ENCODE measurements around the gene FBXO15. TPM values are rescaled to one million over a fixed set of nuclear protein-coding genes. Genes with fewer than 3 reads are reported as not detected.
A peak's percentile ranks its signal among the peaks of the same experiment; 100 is the strongest.

Gene FBXO15
- total RNA-seq, 3 donors from 2014 or later, result 0.71 to 1.2 (median 1.2) TPM

GRCh38 chr18:74172697-74173433 is 25.2 kb upstream of the FBXO15 start:
- no peaks in the 10 kb centered on the region for H3K36me3 Mint-ChIP-seq (ENCODE audit: insufficient read depth)
- no peak overlapping the region for H3K4me3 Mint-ChIP-seq
- H3K27me3 Mint-ChIP-seq (ENCODE audit: low read depth), result peaks cover 24% of the 10 kb centered on the region
- H3K4me1 Mint-ChIP-seq (ENCODE audit: low read depth), result peaks cover 2% of the 10 kb centered on the region
- ATAC-seq (no peak), DNase-seq (no peak)
- H3K9me3 Mint-ChIP-seq, result no peaks in the 10 kb centered on the region

- no peaks in the 10 kb centered on the region for H3K36me3 Mint-ChIP-seq (ENCODE audit: insufficient read depth)
- peaks cover 22% of the 10 kb centered on the region for H3K27me3 Mint-ChIP-seq (ENCODE audit: low read depth)
- no peaks in the 10 kb centered on the region for H3K9me3 Mint-ChIP-seq
- peaks cover 2% of the 10 kb centered on the region for H3K4me1 Mint-ChIP-seq (ENCODE audit: low read depth)
- ATAC-seq (no peak), DNase-seq (no peak)
- peak overlapping the region; percentile 5 for H3K4me3 Mint-ChIP-seq
These were observed 24.4 kb upstream of the FBXO15 start for GRCh38 chr18:74171910-74172606.

DNA sequence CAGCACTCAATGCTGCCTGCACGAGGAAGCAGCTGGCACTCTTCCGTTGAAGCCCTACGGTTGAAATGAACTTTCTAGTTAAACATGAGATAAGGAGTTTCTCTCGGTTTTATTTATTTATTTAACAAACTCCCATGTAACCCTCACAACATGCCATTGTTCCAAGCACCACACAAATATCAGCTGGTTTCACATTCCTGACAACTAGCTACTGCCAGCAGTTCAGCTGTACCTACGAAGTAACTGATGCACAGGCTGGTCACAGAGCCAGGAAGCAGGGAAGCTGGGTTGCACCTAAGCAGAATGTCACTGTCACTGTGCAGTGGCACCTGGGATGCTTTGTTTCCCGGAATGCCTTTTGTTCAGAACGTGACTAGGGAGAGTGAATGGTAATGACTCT is 18.8 kb upstream of the FBXO15 start:
- H3K9me3 Mint-ChIP-seq, result no peaks in the 10 kb centered on the region
- ATAC-seq, result no peak
- peaks cover 1% of the 10 kb centered on the region for H3K4me1 Mint-ChIP-seq (ENCODE audit: low read depth)
- peaks cover 6% of the 10 kb centered on the region for H3K36me3 Mint-ChIP-seq (ENCODE audit: insufficient read depth)
- H3K27me3 Mint-ChIP-seq (ENCODE audit: low read depth), result peaks cover 4% of the 10 kb centered on the region
- no peak for DNase-seq
- H3K4me3 Mint-ChIP-seq, result no peak overlapping the region

DNA sequence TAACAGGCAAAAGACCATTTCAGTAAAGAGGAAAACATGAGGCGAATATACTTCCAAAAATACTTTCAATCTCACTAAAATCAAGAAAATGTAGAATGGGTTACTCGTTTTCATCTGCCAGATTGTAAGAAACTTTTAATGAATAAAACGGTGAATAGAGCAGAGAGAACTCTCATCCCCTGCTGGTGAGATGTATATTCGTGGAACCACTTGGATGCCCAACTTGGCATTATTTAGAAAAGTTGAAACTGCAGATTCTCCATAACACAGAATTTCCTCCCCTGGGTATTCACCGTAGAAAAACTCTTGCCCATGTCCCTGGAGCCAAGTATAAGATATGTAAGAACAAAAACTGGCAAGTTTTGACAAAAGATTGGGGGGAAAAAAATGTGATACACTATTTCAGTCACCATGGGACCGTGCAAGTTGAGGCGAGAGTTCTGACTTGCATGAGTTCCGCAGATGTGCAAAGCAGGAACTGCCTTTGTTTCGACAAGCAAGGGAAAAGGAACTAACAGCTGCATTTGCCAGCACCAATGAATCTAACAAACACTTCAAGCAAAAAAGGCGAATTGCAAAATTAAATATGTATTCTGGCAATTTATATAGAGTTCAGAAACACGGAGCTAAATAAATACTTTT is 15.5 kb upstream of the FBXO15 start:
- ATAC-seq, result no peak
- peaks cover 1% of the 10 kb centered on the region for H3K4me1 Mint-ChIP-seq (ENCODE audit: low read depth)
- no peaks in the 10 kb centered on the region for H3K9me3 Mint-ChIP-seq
- no peak for DNase-seq
- no peak overlapping the region for H3K4me3 Mint-ChIP-seq
- no peaks in the 10 kb centered on the region for H3K27me3 Mint-ChIP-seq (ENCODE audit: low read depth)
- peaks cover 29% of the 10 kb centered on the region for H3K36me3 Mint-ChIP-seq (ENCODE audit: insufficient read depth)

GRCh38 chr18:74155276-74155675 is 7.6 kb upstream of the FBXO15 start:
- Mint-ChIP-seq H3K27me3 (ENCODE audit: low read depth) (no peaks in the 10 kb centered on the region), H3K36me3 (ENCODE audit: insufficient read depth) (peaks cover 32% of the 10 kb centered on the region), H3K4me3 (no peak overlapping the region), H3K9me3 (no peaks in the 10 kb centered on the region), H3K4me1 (ENCODE audit: low read depth) (peaks cover 22% of the 10 kb centered on the region)
- no peak for DNase-seq
- no peak for ATAC-seq

- Mint-ChIP-seq H3K9me3 (no peaks in the 10 kb centered on the region), H3K36me3 (ENCODE audit: insufficient read depth) (peaks cover 30% of the 10 kb centered on the region), H3K27me3 (ENCODE audit: low read depth) (no peaks in the 10 kb centered on the region), H3K4me1 (ENCODE audit: low read depth) (peaks cover 25% of the 10 kb centered on the region), H3K4me3 (no peak overlapping the region)
- ATAC-seq (no peak), DNase-seq (no peak)
These were observed 7.1 kb upstream of the FBXO15 start for GRCh38 chr18:74154716-74155115.

DNA sequence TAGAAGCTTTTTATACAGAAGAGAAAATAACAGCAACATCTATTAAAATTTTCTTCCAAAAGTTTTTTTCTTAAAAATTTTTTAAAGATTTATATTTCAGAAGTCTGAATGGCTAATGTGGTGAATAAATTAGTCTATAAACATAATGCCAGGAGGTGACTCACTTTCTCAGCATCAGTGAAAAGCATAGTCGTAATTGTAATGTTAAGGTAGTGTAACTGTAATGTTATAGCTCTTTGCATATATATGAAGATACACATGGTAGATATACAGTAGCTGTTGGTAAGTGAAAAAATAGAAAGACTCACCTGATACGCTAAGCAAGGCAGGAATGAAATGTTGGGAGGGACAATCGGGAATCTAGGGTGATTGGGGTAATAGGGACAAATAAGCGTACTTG is 6.2 kb upstream of the FBXO15 start:
- no peak for DNase-seq
- Mint-ChIP-seq H3K36me3 (ENCODE audit: insufficient read depth) (peaks cover 26% of the 10 kb centered on the region), H3K4me3 (no peak overlapping the region), H3K4me1 (ENCODE audit: low read depth) (peaks cover 35% of the 10 kb centered on the region), H3K9me3 (no peaks in the 10 kb centered on the region), H3K27me3 (ENCODE audit: low read depth) (no peaks in the 10 kb centered on the region)
- ATAC-seq, result no peak

GRCh38 chr18:74153377-74153776 is 5.7 kb upstream of the FBXO15 start:
- no peaks in the 10 kb centered on the region for H3K27me3 Mint-ChIP-seq (ENCODE audit: low read depth)
- ATAC-seq (no peak), DNase-seq (no peak)
- no peak overlapping the region for H3K4me3 Mint-ChIP-seq
- peaks cover 25% of the 10 kb centered on the region for H3K36me3 Mint-ChIP-seq (ENCODE audit: insufficient read depth)
- H3K4me1 Mint-ChIP-seq (ENCODE audit: low read depth), result peaks cover 35% of the 10 kb centered on the region
- H3K9me3 Mint-ChIP-seq, result no peaks in the 10 kb centered on the region

DNA sequence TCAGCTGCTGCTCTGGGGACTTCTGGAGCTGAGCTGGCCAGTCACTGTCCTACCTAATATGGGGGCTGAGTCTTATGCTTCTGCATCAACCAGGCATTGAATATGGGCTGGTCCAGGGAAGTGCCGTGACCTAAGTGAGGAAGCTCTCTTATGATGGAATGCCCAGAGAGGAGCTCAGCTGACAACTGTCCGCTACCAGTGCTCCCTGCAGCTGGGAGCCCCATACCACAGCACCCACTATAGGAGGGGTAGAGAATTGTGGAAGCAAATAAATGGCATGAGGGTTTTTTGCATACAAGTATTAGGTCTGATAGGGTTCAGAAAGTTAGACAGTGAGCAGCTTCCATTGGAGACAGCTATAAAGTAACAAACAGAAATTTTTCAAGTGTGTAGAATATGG is 5.2 kb upstream of the FBXO15 start:
- ATAC-seq (no peak), DNase-seq (no peak)
- Mint-ChIP-seq H3K27me3 (ENCODE audit: low read depth) (no peaks in the 10 kb centered on the region), H3K4me3 (no peak overlapping the region), H3K4me1 (ENCODE audit: low read depth) (peaks cover 36% of the 10 kb centered on the region), H3K36me3 (ENCODE audit: insufficient read depth) (peaks cover 19% of the 10 kb centered on the region), H3K9me3 (no peaks in the 10 kb centered on the region)

DNA sequence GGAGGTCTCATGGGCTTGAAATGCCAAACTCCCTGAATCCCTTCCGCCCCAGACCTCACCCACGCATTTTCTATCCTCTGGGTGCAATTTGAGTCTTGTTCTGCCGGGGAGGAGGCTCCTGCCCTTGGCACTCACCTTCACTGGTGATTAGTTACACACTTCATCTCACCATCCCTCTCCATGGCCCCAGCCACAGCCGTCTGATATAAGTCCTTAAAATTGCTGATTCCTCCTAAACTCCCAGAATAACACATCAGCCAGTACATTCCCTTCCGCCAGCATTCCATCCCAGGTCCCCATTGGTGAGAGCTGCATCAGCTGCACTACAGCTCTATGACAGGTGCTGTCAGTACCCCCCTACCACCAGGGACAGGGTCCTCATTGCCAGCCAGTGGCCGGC is 4.6 kb upstream of the FBXO15 start:
- ATAC-seq (no peak), DNase-seq (no peak)
- peaks cover 40% of the 10 kb centered on the region for H3K4me1 Mint-ChIP-seq (ENCODE audit: low read depth)
- peaks cover 18% of the 10 kb centered on the region for H3K36me3 Mint-ChIP-seq (ENCODE audit: insufficient read depth)
- no peaks in the 10 kb centered on the region for H3K9me3 Mint-ChIP-seq
- no peaks in the 10 kb centered on the region for H3K27me3 Mint-ChIP-seq (ENCODE audit: low read depth)
- H3K4me3 Mint-ChIP-seq, result no peak overlapping the region

- peak overlapping the region; percentile 98 for H3K4me3 Mint-ChIP-seq
- ATAC-seq (no peak), DNase-seq (no peak)
- H3K36me3 Mint-ChIP-seq (ENCODE audit: insufficient read depth), result peaks cover 6% of the 10 kb centered on the region
- no peaks in the 10 kb centered on the region for H3K9me3 Mint-ChIP-seq
- H3K4me1 Mint-ChIP-seq (ENCODE audit: low read depth), result peaks cover 47% of the 10 kb centered on the region
- H3K27me3 Mint-ChIP-seq (ENCODE audit: low read depth), result no peaks in the 10 kb centered on the region
These were observed 2.2 kb upstream of the FBXO15 start for GRCh38 chr18:74149878-74150277.

DNA sequence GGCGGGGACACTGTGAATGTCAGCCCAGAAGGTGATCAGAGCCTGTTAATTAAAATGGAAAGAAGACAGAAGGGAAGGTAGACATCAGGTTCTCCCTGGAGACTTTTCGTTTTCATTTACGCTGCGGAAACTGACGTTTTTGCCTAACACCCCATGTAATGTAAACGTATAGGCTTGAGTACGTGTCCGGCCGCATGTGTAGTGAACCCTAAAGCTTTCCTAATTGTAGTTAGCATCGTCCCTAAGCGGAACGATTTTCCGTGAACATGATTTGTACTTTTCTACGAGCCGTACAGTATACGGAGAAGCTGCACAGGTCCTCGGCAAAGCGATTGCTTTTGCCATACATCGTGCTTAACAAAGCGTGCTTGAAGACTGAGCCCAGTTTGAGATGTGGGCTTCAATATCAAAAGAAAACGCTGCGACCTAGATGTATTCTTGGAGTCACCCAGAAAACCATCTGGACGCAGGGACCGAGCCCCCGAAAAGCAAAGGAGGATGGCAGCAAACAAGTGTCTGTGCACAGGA is 973 bp upstream of the FBXO15 start:
- Mint-ChIP-seq H3K4me3 (peak overlapping the region; percentile 98), H3K4me1 (ENCODE audit: low read depth) (peaks cover 47% of the 10 kb centered on the region), H3K27me3 (ENCODE audit: low read depth) (no peaks in the 10 kb centered on the region), H3K36me3 (ENCODE audit: insufficient read depth) (peaks cover 4% of the 10 kb centered on the region), H3K9me3 (no peaks in the 10 kb centered on the region)
- ATAC-seq (peak; percentile 0), DNase-seq (no peak)

- Mint-ChIP-seq H3K4me1 (ENCODE audit: low read depth) (peaks cover 43% of the 10 kb centered on the region), H3K9me3 (no peaks in the 10 kb centered on the region), H3K36me3 (ENCODE audit: insufficient read depth) (peaks cover 4% of the 10 kb centered on the region), H3K4me3 (peak overlapping the region; percentile 98), H3K27me3 (ENCODE audit: low read depth) (no peaks in the 10 kb centered on the region)
- ATAC-seq, result no peak
- DNase-seq, result no peak
These were observed 199 bp downstream of the FBXO15 start for GRCh38 chr18:74147491-74147778.

- H3K4me1 Mint-ChIP-seq (ENCODE audit: low read depth), result peaks cover 40% of the 10 kb centered on the region
- H3K27me3 Mint-ChIP-seq (ENCODE audit: low read depth), result no peaks in the 10 kb centered on the region
- H3K4me3 Mint-ChIP-seq, result peak overlapping the region; percentile 98
- DNase-seq (no peak), ATAC-seq (no peak)
- H3K9me3 Mint-ChIP-seq, result no peaks in the 10 kb centered on the region
- peaks cover 4% of the 10 kb centered on the region for H3K36me3 Mint-ChIP-seq (ENCODE audit: insufficient read depth)
These were observed 878 bp downstream of the FBXO15 start for GRCh38 chr18:74146756-74147155.

GRCh38 chr18:74142252-74142651 is 5.4 kb downstream of the FBXO15 start:
- Mint-ChIP-seq H3K4me1 (ENCODE audit: low read depth) (peaks cover 34% of the 10 kb centered on the region), H3K4me3 (no peak overlapping the region), H3K36me3 (ENCODE audit: insufficient read depth) (no peaks in the 10 kb centered on the region), H3K9me3 (no peaks in the 10 kb centered on the region), H3K27me3 (ENCODE audit: low read depth) (peaks cover 2% of the 10 kb centered on the region)
- ATAC-seq (no peak), DNase-seq (no peak)
